HG03442 (cell line): ENCODE measurements around the gene ACSF2.
"Not testable (repeated sequence)": the region's sequence is repeated elsewhere in the genome, so short reads cannot be mapped to it uniquely, and the experiment has no call there.

ENCODE experiments used
- ATAC-seq: cut with Tn5 transposase; IDR thresholded peaks from one replicate; pipeline ENCODE4 v1.9.1; 2021; ENCODE audit warnings: mild to moderate bottlenecking, moderate library complexity; ENCODE audit not compliant: unreplicated experiment

ACSF2 gene

DNA sequence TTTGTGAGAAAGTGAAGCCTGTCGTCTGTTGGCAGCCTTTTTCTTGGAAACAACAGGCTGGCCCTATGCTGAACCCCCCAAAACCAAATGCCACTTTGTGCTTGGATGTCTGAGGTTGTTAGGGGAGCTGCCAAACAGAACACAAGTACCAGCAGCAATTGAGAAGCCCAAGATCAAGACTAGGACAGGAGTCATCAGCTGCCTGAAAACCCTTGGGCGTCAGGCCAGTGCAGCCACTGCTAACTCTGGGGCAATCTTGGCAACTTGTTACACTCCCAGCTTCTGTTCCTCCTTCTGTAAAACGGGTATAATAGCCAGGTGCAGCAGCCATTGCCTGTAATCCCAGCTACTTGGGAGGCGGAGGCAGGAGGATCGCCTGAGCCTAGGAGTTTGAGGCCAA is 19.4 kb upstream of the ACSF2 start:
- no peak for ATAC-seq

GRCh38 chr17:50407921-50408320 is 18.1 kb upstream of the ACSF2 start:
- ATAC-seq, result no peak

- ATAC-seq, result no peak
These were observed 13.8 kb upstream of the ACSF2 start for GRCh38 chr17:50412188-50412732.

DNA sequence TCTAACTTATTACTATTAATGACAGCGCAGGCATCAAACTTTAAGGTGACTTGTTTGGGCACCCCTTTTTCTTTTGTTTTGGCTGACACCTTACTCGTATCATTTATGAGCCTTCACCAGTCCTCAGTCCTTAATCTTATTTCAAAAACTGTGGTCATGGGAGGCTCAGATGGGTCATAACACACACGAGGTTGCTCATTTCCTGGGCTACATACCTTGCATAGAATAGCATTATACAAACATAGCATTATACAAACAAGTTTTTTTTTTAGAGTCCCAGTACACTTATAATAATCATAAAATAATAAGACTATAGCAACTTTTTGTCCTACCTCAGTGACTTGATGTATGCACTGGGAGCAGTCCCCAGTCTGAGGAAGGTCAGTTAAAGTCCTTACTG is 11.2 kb upstream of the ACSF2 start:
- ATAC-seq, result no peak

GRCh38 chr17:50419577-50419976 is 6.4 kb upstream of the ACSF2 start:
- ATAC-seq, result not testable (repeated sequence)

DNA sequence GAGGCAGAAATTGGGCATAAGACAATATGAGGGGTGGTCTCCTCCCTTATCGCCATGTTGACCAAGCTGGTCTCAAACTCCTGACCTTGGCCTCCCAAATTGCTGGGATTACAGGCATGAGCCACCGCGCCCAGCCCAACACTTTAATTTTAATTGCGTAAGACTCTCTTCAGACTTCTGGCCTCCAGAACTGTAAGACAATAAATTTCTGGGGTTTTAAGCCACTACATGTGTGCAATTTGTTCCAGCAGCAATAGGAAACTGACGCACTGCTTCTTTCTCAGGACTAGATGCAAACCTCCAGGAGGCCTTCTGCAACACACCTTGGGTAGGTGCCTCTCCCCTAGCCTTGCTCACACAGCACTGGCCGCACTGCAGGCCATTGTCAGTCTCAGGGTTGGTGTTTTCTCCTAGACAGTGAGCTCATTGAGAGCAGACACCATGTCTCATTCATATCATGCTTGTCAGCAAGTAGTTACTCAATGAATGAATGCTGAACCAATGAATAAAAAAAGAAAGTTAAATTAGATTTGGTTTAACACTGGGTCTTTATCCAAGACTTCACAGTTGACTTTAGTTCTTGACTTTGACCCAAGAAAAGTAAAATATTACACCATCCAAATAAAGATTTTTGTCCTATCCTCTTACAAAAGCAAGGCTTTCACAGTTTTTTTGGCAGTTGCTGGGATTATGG is 5.5 kb upstream of the ACSF2 start:
- no peak for ATAC-seq

GRCh38 chr17:50421308-50422051 is 4.5 kb upstream of the ACSF2 start:
- no peak for ATAC-seq

- no peak for ATAC-seq
These were observed 3.3 kb upstream of the ACSF2 start for GRCh38 chr17:50422738-50423137.

- ATAC-seq, result no peak
These were observed 2.4 kb upstream of the ACSF2 start for GRCh38 chr17:50423553-50424159.

DNA sequence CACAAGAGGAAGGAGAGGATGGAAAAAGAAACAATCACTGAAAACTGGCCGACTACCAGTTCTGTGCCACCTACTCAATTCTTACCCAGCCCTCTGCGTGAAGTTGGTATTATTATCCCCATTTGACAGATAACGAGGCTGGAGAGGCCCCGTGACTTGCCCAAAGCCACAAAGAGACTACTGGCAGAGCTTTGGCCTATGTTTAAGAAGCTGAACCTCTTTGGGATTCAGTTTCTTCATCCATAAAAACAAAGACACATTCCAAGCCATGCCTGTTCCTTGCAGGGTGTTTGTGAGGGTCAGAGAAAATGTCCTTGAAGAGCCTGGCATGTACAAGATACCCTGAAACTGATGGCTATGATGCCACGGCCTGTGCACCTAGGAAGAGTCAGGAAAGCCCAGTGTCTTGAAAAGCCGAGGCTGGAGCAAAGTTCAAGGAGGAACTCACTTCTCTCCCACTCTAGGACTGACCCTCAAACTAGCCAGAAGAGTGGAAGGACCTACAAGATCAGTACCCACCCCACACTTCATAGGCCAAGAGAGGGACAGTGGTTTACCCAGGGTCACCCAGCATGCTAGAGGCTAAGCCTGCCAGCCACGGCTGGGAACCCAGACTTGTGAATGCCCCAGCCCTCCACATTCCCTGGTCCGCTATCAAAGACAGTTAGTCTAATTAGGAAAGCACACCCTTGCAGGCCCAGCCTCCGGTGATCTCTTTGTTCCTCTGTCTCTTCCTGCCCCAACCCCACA is 1.6 kb upstream of the ACSF2 start:
- no peak for ATAC-seq

GRCh38 chr17:50424996-50425681 is 879 bp upstream of the ACSF2 start:
- no peak for ATAC-seq

GRCh38 chr17:50426472-50426782 is 409 bp downstream of the ACSF2 start:
- no peak for ATAC-seq

DNA sequence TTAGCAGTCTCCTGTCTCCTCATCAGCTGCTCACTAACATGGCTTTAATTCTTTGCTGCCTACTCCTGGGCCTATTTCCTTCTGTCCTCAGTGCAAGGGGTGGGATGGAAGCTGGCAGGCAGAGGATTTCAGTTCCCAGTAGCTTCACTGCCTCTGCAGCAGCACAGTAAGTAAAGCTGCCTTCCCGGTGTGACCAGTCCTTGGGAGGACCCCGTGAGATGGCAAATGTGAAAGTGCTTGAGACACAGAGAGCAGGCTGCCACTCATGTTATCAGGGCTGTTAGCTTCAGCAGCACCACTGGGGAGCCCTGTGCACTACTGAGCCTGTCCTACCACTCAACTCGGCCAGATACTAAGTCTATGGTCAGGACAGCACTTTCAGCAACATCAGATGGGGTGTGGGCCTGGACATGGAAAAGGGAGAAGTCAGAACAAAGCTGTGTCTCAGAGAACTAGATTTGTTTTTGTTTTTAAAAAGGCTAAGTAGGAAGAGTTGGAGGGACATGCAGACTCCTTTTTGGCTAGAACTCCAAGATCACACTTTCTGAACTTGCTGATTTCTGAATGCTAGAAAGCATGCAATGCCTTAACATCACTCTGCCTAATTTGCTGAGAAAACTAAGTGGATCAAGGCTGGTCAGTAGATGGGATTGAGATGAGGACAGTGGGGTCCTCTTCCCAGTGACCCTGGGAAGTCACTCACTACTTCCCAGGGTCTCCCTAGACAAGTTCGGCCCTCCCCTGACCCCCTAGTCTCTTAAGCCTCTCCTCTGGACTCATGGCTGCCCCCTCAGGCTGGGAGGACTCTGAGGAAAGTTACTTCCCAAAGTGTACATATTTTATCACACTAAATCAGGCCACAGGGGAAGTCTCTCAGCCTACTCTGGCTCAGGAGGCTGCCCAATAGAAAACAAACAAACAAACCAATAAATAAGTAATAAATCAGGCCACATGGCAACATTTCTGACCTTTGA is 1.1 kb downstream of the ACSF2 start:
- no peak for ATAC-seq

DNA sequence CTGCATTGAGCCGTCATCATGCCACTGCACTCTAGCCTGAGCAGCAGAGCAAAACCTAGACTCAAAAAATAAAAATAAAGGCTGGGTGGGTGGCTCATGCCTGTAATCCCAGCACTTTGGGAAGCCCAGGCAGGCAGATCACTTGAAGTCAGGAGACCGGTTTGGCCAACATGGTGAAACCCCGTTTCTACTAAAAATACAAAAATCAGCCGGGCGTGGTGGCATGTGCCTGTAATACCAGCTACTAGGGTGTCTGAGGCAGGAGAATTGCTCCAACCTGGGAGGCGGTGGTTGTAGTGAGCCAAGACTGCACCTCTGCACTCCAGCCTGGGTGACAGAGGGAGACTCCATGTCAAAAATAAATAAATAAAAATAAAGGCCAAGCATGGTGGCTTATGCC is 2.1 kb downstream of the ACSF2 start:
- ATAC-seq, result not testable (repeated sequence)

- ATAC-seq, result no peak
These were observed 2.9 kb downstream of the ACSF2 start for GRCh38 chr17:50428831-50429424.

- no peak for ATAC-seq
These were observed 3.8 kb downstream of the ACSF2 start for GRCh38 chr17:50429793-50430192.

DNA sequence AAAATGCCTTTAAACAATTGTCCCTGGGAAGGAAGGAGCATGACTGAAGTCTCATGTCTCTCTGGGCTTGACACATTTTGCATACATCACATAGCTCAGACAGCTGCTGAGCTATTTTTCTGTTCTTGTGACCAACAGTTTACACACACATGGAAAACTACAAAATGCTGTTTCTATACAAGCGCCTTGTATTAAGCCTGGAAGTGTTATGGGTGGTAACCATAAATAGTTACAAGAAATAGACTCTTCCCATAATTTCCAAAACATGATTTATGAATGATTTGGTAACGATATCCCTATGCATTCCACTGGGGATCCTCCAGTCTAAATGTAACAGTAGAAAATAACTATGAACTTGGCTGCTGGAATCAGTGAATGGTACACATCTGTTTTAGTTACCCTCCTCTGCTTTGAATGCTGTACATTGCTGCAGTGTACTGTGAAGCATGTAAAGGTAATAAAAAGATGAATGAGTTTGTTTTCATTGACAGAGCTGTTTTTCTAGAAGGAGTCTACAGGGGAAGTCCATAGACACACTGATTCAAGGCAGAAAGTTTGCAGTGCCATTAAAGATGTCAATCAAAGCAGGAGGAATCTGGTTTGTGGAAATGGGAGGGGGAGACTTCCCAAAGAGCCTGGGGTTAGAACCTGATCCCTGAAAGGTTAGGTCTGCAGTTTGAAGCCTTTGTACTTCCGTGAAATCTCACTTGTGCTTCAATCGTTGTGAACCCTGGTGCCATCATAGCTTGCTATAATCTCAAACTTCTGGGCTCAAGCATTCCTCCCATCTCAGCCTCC is 5.0 kb downstream of the ACSF2 start:
- ATAC-seq, result no peak

- no peak for ATAC-seq
These were observed 6.2 kb downstream of the ACSF2 start for GRCh38 chr17:50432125-50432762.
